GM10266 (cell line): ENCODE data around the gene TNPO3.
A peak's percentile ranks its signal among the peaks of the same experiment; 100 is the strongest.

ENCODE experiments used
- DNase-seq: peaks from one replicate; pipeline ENCODE4 v3.0.0; 2012; ENCODE audit errors: extremely low spot score
- TF ChIP-seq, protein P1 (sequence below): IDR thresholded peaks from 2 replicates; pipeline ENCODE4 v1.5.1; 2012; ENCODE audit warnings: mild to moderate bottlenecking, low read depth; ENCODE audit not compliant: control insufficient read depth, insufficient read depth; ENCODE audit errors: missing control alignments

TNPO3 gene

DNA sequence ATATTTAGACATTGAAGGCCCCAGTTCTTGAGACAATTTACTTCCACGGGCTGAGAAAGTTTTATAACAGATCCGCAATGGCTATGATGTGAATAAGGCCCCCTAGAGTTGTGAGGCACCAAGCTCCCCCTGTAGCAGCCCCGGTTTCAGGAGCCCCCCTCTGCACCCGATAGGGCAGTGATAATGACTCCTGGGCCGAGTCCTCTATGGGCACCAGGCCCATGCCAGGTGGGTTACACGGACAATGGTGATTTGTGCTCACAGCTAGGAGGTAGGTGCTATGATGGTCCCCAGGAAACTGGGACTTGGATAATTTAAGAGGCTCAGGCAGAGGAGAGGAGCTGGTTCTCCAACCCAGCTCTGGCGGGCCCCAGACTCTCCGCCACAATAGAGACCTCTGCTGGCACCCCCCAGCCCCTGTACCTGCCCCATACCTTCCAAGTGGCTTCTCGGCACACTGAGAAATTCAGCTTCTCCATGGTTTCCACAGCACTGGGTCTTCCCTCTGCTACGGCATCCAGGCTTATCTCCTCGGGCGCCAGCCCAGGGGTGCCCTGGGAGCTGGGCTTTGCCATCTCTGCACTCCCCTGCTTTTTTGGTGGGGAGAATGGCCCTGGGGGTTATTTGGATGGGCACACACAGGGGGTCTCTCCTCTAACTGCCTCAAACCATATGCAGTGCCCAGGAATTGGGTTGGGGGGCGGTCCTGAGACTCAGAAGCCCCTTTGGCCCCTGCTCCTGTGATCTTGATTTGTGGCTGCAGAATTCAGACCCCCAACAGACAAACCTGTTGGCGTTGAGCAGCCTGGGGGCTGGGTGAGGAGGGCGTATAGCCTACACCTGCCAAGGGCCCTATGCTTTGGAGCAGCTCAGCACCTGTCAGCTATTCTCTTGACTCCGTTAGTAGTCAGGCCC is 132.2 kb downstream of the TNPO3 start:
- TF ChIP-seq, protein P1, sequence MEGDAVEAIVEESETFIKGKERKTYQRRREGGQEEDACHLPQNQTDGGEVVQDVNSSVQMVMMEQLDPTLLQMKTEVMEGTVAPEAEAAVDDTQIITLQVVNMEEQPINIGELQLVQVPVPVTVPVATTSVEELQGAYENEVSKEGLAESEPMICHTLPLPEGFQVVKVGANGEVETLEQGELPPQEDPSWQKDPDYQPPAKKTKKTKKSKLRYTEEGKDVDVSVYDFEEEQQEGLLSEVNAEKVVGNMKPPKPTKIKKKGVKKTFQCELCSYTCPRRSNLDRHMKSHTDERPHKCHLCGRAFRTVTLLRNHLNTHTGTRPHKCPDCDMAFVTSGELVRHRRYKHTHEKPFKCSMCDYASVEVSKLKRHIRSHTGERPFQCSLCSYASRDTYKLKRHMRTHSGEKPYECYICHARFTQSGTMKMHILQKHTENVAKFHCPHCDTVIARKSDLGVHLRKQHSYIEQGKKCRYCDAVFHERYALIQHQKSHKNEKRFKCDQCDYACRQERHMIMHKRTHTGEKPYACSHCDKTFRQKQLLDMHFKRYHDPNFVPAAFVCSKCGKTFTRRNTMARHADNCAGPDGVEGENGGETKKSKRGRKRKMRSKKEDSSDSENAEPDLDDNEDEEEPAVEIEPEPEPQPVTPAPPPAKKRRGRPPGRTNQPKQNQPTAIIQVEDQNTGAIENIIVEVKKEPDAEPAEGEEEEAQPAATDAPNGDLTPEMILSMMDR, result no peak
- no peak for DNase-seq

- TF ChIP-seq, protein P1, result no peak
Measured at GRCh38 chr7:128921866-128922440, 133.0 kb downstream of the TNPO3 start.

DNA sequence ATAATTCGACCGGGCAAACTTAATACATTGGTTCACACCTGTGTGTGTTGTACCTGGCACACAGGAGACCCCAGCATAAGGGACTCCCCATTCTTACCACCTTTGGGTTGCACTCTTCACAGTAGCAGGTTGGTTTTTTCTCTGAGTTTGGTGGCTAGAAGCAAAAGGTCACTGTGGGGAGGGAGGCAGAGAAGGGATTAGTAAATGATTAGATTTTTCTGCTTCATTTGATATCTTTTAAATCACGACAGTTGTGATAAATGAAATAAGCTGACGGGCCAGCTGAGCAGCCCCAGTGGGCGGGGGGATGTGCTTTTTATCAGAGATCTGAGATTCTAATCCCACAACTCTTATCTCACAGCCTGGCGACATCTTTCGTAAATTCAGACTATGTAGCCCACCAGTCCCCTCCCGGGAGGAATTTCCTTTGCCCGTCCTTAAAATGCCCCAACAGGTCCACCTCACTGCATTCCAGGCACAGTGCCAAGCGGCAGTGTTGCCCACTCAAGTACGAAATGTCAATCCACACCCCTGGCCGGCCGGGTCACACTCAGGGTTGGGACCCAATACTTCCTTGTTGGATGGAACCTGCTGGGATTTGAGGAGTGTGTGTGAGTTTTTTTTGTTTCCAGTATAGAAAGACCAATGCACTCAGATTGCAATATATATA is 133.9 kb downstream of the TNPO3 start:
- TF ChIP-seq, protein P1, result no peak
- no peak for DNase-seq

More at GRCh38 chr7:128921866-128922440, 133.0 kb downstream of the TNPO3 start:
- no peak for DNase-seq

DNA sequence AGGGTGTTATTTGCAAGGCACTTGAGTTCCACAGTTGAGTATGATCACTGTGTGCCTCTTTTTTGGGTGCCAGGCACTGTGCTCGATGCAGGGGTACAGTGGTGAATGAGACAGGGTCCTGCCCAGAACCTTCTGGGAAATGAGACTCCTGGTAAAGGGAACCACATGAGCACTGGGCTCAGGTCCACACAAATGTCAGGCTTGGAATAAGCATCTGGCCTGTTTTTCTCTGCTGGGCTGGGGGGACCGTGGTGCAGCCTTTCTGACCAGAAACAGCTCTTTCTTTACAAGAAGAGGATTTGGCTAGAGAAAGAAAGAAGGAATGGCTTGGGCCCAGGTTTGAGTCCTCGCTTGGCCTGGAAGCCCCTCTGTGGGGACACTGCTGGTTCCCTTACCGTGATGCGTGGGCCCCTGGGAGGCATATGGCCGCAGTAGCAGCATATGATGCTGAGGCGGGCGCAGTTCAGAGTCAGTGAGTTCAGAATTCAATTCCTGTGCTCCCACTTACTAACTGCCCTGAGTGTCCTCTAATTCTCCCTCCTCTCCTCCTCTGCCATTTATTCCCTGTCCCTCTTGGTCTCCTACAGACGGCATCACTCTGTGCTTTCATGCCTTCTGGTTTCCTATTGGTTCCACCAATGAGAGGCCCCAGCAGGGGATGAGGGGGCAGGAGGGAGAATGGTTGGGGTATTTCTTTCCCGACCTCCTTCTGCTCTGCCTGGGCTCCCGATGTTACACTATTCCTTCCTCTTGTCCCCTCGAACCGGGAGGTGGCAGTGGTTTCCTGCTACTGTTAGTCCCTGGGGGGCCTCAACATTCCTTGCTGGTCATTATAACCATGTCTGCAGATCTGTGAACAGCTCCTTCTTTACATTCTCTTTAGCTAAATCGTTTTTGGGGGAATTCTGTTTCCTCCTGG is 134.8 kb downstream of the TNPO3 start:
- TF ChIP-seq, protein P1, result peak; percentile 22
- no peak for DNase-seq

GRCh38 chr7:128919241-128919640 is 135.7 kb downstream of the TNPO3 start:
- DNase-seq, result no peak
- TF ChIP-seq, protein P1, result no peak

DNA sequence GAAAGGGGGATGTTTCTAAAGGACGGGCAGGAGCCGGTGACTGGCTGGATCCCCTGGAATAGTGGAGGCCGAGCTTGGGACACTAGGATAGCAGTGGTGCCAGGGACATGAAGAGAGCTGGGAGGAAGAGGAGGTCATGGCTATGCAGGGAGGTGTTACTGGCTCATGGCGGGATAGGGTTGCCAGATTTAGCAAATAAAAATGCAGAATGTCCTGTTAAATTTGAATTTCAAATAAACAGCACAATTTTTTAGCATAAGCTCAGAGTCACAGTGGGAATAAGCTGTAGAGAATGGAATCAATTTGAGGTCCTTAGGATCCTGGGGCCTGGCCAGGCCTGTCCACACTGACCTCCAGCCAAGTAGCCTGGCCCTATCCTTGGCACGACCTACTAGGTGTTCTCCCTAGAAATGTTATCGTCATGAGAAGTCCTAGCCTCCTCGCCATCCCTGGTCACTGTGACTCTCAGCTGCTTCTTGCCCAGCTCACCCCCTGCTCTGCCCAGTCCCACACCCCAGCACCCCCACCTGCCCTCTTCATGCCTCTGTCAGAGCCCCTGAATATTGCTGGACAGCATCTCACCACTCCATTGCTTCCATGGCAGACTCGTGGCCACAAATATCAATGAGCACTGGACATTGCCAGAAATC is 136.8 kb downstream of the TNPO3 start:
- DNase-seq, result no peak
- TF ChIP-seq, protein P1, result no peak
